HEK293 (cell line): ENCODE data around the gene SCARB2.

Experiments used
- CTCF ChIA-PET: fragments of 350-600 bp; formaldehyde crosslinking; extraction: SDS; loops from one replicate; lab custom pipeline; 2021; ENCODE audit warnings: antibody characterized with exemption; lab: Yijun Ruan, JAX
- POLR2A ChIA-PET: fragments of 300-600 bp; formaldehyde crosslinking; extraction: SDS; loops from one replicate; lab custom pipeline; 2020; ENCODE audit warnings: antibody characterized with exemption, inconsistent platforms; lab: Yijun Ruan, JAX
- H3K27ac ChIP-seq: fragments of 200-500 bp; sonication (Bioruptor generic); 2 replicates; pipeline ENCODE4 v1.5.1; 2014; ENCODE audit warnings: low read depth, low read length, control low read depth, inconsistent platforms; ENCODE audit errors: extremely low read depth
- H3K36me3 ChIP-seq, 2 experiments: fragments of 200-500 bp in 1 of 2; sonication (Bioruptor generic) in 1 of 2; 1 replicate in 1 of 2; 2 replicates in 1 of 2; pipeline ENCODE4 v1.5.1; 2014 to 2017; ENCODE audit warnings: inconsistent platforms in 2 of 2, low read length in 2 of 2; ENCODE audit not compliant: control insufficient read depth in 2 of 2, insufficient read depth in 1 of 2
- H3K4me1 ChIP-seq: fragments of 200-500 bp; sonication (Bioruptor generic); 2 replicates; pipeline ENCODE4 v1.5.1; 2014; ENCODE audit warnings: mild to moderate bottlenecking, low read length, inconsistent platforms; ENCODE audit not compliant: control insufficient read depth, insufficient read depth
- H3K4me3 ChIP-seq: 2 replicates; pipeline ENCODE4 v1.5.1; 2011; ENCODE audit warnings: low read depth, mild to moderate bottlenecking, control low read depth, low read length, moderate library complexity
- H3K9me3 ChIP-seq: fragments of 200-500 bp; sonication (Bioruptor generic); 2 replicates; pipeline ENCODE4 v1.5.1; 2014; ENCODE audit warnings: low read depth, low read length, inconsistent platforms; ENCODE audit not compliant: control insufficient read depth, insufficient read depth
- FEZF1 ChIP-seq: fragments of 450-650 bp; formaldehyde crosslinking; IDR thresholded peaks from 2 replicates; pipeline ENCODE4 v1.5.1; 2016; ENCODE audit warnings: missing biosample characterization, missing genetic modification characterization
- HOXD13 ChIP-seq: sonication (generic); formaldehyde crosslinking; IDR thresholded peaks from 2 replicates; pipeline ENCODE4 v1.8.0; 2022; ENCODE audit warnings: missing genetic modification reagents, borderline replicate concordance
- PRDM1 ChIP-seq: fragments of 450-650 bp; formaldehyde crosslinking; IDR thresholded peaks from 2 replicates; pipeline ENCODE4; 2016; ENCODE audit warnings: missing biosample characterization, missing genetic modification characterization
- RBAK ChIP-seq: fragments of 450-650 bp; formaldehyde crosslinking; IDR thresholded peaks from 2 replicates; pipeline ENCODE4 v1.5.1; 2016; ENCODE audit warnings: missing biosample characterization, missing genetic modification characterization
- YY1 ChIP-seq: fragments of 450-650 bp; formaldehyde crosslinking; IDR thresholded peaks from 2 replicates; pipeline ENCODE4 v1.5.1; 2018; ENCODE audit warnings: missing biosample characterization, missing genetic modification characterization
- YY2 ChIP-seq: fragments of 450-650 bp; formaldehyde crosslinking; IDR thresholded peaks from 2 replicates; pipeline ENCODE4 v1.5.1; 2016; ENCODE audit warnings: missing biosample characterization, missing genetic modification characterization
- ZBTB8A ChIP-seq: fragments of 450-650 bp; formaldehyde crosslinking; IDR thresholded peaks from 2 replicates; pipeline ENCODE4 v1.5.1; 2016; ENCODE audit warnings: missing biosample characterization, missing genetic modification characterization
- ZNF140 ChIP-seq: fragments of 450-650 bp; formaldehyde crosslinking; IDR thresholded peaks from 2 replicates; pipeline ENCODE4 v1.5.1; 2016; ENCODE audit warnings: missing biosample characterization, missing genetic modification characterization
- ZNF169 ChIP-seq: fragments of 450-650 bp; formaldehyde crosslinking; IDR thresholded peaks from 2 replicates; pipeline ENCODE4 v1.5.1; 2016; ENCODE audit warnings: missing biosample characterization, missing genetic modification characterization
- ZNF239 ChIP-seq: fragments of 450-650 bp; formaldehyde crosslinking; IDR thresholded peaks from 2 replicates; pipeline ENCODE4 v1.5.1; 2016; ENCODE audit warnings: missing biosample characterization, missing genetic modification characterization
- ZNF274 ChIP-seq, 2 experiments: fragments of 200-500 bp in 1 of 2; fragments of 450-650 bp in 1 of 2; sonication (Bioruptor generic) in 1 of 2; formaldehyde crosslinking in 1 of 2; IDR thresholded peaks; 2 replicates each; pipeline versions ENCODE4 v1.5.1 to v1.6.1; 2014 to 2016; ENCODE audit warnings: borderline replicate concordance in 1 of 2, inconsistent platforms in 1 of 2, low read length in 1 of 2, missing biosample characterization in 1 of 2, missing genetic modification characterization in 1 of 2
- ZNF324 ChIP-seq: fragments of 450-650 bp; formaldehyde crosslinking; IDR thresholded peaks from 2 replicates; pipeline ENCODE4 v1.5.1; 2016; ENCODE audit warnings: missing biosample characterization, missing genetic modification characterization
- ZNF426 ChIP-seq: fragments of 450-650 bp; formaldehyde crosslinking; IDR thresholded peaks from 2 replicates; pipeline ENCODE4 v1.5.1; 2017; ENCODE audit warnings: missing biosample characterization, missing genetic modification characterization, mild to moderate bottlenecking, inconsistent platforms, moderate library complexity
- ZNF529 ChIP-seq: fragments of 450-650 bp; formaldehyde crosslinking; IDR thresholded peaks from 2 replicates; pipeline ENCODE4 v1.5.1; 2017; ENCODE audit warnings: missing genetic modification characterization, missing biosample characterization; ENCODE audit not compliant: insufficient replicate concordance
- ZNF548 ChIP-seq: fragments of 450-650 bp; formaldehyde crosslinking; IDR thresholded peaks from 2 replicates; pipeline ENCODE4 v1.5.1; 2016; ENCODE audit warnings: missing biosample characterization, missing genetic modification characterization
- ZNF561 ChIP-seq: fragments of 450-650 bp; IDR thresholded peaks from 2 replicates; pipeline ENCODE4 v1.5.1; 2018; ENCODE audit warnings: missing biosample characterization, missing genetic modification characterization, borderline replicate concordance
- ZNF621 ChIP-seq: fragments of 450-650 bp; formaldehyde crosslinking; IDR thresholded peaks from 2 replicates; pipeline ENCODE4 v1.5.1; 2017; ENCODE audit warnings: missing biosample characterization, missing genetic modification characterization
- ZNF626 ChIP-seq: fragments of 450-650 bp; sonication (Bioruptor Pico); formaldehyde crosslinking; IDR thresholded peaks from 2 replicates; pipeline ENCODE4 v1.5.1; 2018; ENCODE audit warnings: missing biosample characterization, missing genetic modification characterization, inconsistent platforms
- ZNF660 ChIP-seq: fragments of 450-650 bp; IDR thresholded peaks from 2 replicates; pipeline ENCODE4 v1.5.1; 2018; ENCODE audit warnings: missing biosample characterization, mild to moderate bottlenecking, missing genetic modification characterization
- ZNF677 ChIP-seq: fragments of 450-650 bp; IDR thresholded peaks from 2 replicates; pipeline ENCODE4 v1.5.0; 2018; ENCODE audit warnings: missing biosample characterization, mild to moderate bottlenecking, missing genetic modification characterization, moderate library complexity
- ZNF777 ChIP-seq: fragments of 450-650 bp; formaldehyde crosslinking; IDR thresholded peaks from 2 replicates; pipeline ENCODE4 v1.5.1; 2017; ENCODE audit warnings: missing biosample characterization, missing genetic modification characterization, borderline replicate concordance
- ZNF791 ChIP-seq: fragments of 450-650 bp; formaldehyde crosslinking; IDR thresholded peaks from 2 replicates; pipeline ENCODE4 v1.5.1; 2016; ENCODE audit warnings: missing biosample characterization, missing genetic modification characterization
- ZSCAN16 ChIP-seq: fragments of 450-650 bp; formaldehyde crosslinking; IDR thresholded peaks from 2 replicates; pipeline ENCODE4 v1.5.1; 2016; ENCODE audit warnings: missing biosample characterization, missing genetic modification characterization
- TF ChIP-seq, protein P1 (sequence below): fragments of 450-650 bp; formaldehyde crosslinking; IDR thresholded peaks from 2 replicates; pipeline ENCODE4 v1.5.1; 2016; ENCODE audit warnings: missing biosample characterization, missing genetic modification characterization, borderline replicate concordance
- TF ChIP-seq, protein P2 (sequence below): fragments of 450-650 bp; formaldehyde crosslinking; IDR thresholded peaks from 2 replicates; pipeline ENCODE4 v1.5.1; 2017; ENCODE audit warnings: missing biosample characterization, missing genetic modification characterization
- TF ChIP-seq, protein P3 (sequence below): fragments of 450-650 bp; formaldehyde crosslinking; IDR thresholded peaks from 2 replicates; pipeline ENCODE4 v1.5.1; 2016; ENCODE audit warnings: missing biosample characterization, missing genetic modification characterization

Gene SCARB2

DNA sequence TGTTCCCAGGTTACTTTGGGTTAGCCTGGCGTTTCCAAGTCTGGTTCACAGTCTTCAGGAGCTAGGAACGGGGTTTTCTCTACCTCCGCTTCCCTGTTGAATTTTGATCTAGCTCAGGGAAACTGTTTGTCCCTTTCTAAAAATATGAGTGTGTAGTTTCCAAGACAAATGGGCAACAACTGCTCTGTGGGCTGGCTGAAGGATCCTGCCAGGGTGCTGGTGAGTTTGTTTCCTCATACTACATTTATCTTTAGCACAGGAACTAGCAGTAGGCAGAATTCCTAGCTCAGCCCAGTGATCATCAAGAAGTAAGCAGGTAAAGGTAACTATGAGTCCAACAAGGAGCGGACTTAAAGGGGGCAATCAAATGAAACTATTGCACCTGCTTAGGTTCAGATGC lies 24.6 kb upstream of the SCARB2 start:
- no peaks in the 10 kb centered on the region for H3K4me1 ChIP-seq
- no peaks in the 10 kb centered on the region for H3K9me3 ChIP-seq
- CTCF ChIA-PET: no interaction called here
- no peak overlapping the region for H3K4me3 ChIP-seq
- no peak overlapping the region for H3K27ac ChIP-seq
- POLR2A ChIA-PET: no interaction called here
- no peaks in the 10 kb centered on the region for H3K36me3 ChIP-seq
- no peak for TF ChIP-seq FEZF1
- no peak for TF ChIP-seq YY1 (tag by site-specific recombination)
- no peak for TF ChIP-seq ZNF621 (tag by site-specific recombination)
- TF ChIP-seq RBAK (tag by site-specific recombination): no peak
- TF ChIP-seq HOXD13 (CRISPR knock-in tag): no peak
- TF ChIP-seq ZNF169 (tag by site-specific recombination): no peak
- TF ChIP-seq ZNF561 (tag by site-specific recombination): no peak
- TF ChIP-seq ZSCAN16 (tag by site-specific recombination): no peak
- TF ChIP-seq ZNF791 (tag by site-specific recombination): no peak

DNA sequence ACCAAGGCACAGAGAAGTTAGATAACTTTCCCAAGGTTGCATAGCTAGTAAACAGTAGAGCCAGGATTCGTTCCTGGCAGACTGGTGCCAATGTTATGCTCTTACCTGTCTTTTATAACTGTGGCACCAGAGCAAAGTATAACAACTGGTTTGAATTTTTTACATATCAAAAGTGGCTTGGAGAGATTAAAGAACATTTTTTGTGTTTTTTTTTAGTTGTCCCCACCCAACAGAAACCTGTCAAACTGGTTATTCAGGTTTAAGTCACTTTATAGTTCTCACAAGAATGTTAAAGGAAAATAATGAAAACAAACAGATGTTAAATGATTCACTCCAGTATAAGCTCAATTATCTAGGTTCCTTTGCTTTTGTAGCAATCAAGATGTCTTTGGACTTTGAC lies 22.3 kb upstream of the SCARB2 start:
- no peaks in the 10 kb centered on the region for H3K9me3 ChIP-seq
- H3K27ac ChIP-seq: no peak overlapping the region
- H3K36me3 ChIP-seq: no peaks in the 10 kb centered on the region
- TF ChIP-seq ZNF274 (IDR thresholded peaks at IDR 0.05; ENCODE audit: low read length) (no peak), ZNF274 (tag by site-specific recombination; IDR thresholded peaks at IDR 0.05; ENCODE audit: borderline replicate concordance) (no peak), ZNF677 (no peak), ZNF426 (tag by site-specific recombination) (no peak), YY2 (tag by site-specific recombination) (no peak), ZBTB8A (no peak), ZNF239 (no peak), ZNF324 (no peak), ZNF660 (tag by site-specific recombination) (no peak), ZNF529 (tag by site-specific recombination) (no peak), ZNF621 (tag by site-specific recombination) (no peak), ZNF548 (tag by site-specific recombination) (no peak), RBAK (tag by site-specific recombination) (no peak), ZNF626 (tag by site-specific recombination) (no peak), ZNF777 (no peak), PRDM1 (tag by site-specific recombination) (no peak), ZNF140 (tag by site-specific recombination) (no peak)
- TF ChIP-seq, protein P1, sequence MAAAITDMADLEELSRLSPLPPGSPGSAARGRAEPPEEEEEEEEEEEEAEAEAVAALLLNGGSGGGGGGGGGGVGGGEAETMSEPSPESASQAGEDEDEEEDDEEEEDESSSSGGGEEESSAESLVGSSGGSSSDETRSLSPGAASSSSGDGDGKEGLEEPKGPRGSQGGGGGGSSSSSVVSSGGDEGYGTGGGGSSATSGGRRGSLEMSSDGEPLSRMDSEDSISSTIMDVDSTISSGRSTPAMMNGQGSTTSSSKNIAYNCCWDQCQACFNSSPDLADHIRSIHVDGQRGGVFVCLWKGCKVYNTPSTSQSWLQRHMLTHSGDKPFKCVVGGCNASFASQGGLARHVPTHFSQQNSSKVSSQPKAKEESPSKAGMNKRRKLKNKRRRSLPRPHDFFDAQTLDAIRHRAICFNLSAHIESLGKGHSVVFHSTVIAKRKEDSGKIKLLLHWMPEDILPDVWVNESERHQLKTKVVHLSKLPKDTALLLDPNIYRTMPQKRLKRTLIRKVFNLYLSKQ (tag by site-specific recombination): no peak
- TF ChIP-seq, protein P2, sequence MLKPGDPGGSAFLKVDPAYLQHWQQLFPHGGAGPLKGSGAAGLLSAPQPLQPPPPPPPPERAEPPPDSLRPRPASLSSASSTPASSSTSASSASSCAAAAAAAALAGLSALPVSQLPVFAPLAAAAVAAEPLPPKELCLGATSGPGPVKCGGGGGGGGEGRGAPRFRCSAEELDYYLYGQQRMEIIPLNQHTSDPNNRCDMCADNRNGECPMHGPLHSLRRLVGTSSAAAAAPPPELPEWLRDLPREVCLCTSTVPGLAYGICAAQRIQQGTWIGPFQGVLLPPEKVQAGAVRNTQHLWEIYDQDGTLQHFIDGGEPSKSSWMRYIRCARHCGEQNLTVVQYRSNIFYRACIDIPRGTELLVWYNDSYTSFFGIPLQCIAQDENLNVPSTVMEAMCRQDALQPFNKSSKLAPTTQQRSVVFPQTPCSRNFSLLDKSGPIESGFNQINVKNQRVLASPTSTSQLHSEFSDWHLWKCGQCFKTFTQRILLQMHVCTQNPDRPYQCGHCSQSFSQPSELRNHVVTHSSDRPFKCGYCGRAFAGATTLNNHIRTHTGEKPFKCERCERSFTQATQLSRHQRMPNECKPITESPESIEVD (tag by site-specific recombination): no peak
- TF ChIP-seq, protein P3, sequence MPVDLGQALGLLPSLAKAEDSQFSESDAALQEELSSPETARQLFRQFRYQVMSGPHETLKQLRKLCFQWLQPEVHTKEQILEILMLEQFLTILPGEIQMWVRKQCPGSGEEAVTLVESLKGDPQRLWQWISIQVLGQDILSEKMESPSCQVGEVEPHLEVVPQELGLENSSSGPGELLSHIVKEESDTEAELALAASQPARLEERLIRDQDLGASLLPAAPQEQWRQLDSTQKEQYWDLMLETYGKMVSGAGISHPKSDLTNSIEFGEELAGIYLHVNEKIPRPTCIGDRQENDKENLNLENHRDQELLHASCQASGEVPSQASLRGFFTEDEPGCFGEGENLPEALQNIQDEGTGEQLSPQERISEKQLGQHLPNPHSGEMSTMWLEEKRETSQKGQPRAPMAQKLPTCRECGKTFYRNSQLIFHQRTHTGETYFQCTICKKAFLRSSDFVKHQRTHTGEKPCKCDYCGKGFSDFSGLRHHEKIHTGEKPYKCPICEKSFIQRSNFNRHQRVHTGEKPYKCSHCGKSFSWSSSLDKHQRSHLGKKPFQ: no peak
- ChIA-PET POLR2A (no interaction called here), CTCF (interaction anchor here (0.6 to 0.8 kb wide), 3 partner anchors 71 to 812 kb away, joined by 3 to 4 read pairs (median 3); no protein-coding TSS in a partner anchor)
- no peaks in the 10 kb centered on the region for H3K4me1 ChIP-seq
- H3K4me3 ChIP-seq: no peak overlapping the region
